NB4 (cell line): ENCODE results near the gene HIPK1.

Experiments used
- MYC ChIP-seq: IDR thresholded peaks from 2 replicates; pipeline ENCODE4 v1.6.1; 2011; ENCODE audit warnings: low read depth, low read length
- POLR2A ChIP-seq: IDR thresholded peaks from 2 replicates; pipeline ENCODE4 v1.6.1; 2011; ENCODE audit warnings: mild to moderate bottlenecking; ENCODE audit not compliant: insufficient read length; ENCODE audit errors: extremely low read depth
- TF ChIP-seq, protein P1 (sequence below): IDR thresholded peaks from one replicate; pipeline ENCODE4 v1.5.1; 2012; ENCODE audit warnings: low read depth, low read length

- TF ChIP-seq POLR2A (no peak), MYC (no peak)
- TF ChIP-seq, protein P1, sequence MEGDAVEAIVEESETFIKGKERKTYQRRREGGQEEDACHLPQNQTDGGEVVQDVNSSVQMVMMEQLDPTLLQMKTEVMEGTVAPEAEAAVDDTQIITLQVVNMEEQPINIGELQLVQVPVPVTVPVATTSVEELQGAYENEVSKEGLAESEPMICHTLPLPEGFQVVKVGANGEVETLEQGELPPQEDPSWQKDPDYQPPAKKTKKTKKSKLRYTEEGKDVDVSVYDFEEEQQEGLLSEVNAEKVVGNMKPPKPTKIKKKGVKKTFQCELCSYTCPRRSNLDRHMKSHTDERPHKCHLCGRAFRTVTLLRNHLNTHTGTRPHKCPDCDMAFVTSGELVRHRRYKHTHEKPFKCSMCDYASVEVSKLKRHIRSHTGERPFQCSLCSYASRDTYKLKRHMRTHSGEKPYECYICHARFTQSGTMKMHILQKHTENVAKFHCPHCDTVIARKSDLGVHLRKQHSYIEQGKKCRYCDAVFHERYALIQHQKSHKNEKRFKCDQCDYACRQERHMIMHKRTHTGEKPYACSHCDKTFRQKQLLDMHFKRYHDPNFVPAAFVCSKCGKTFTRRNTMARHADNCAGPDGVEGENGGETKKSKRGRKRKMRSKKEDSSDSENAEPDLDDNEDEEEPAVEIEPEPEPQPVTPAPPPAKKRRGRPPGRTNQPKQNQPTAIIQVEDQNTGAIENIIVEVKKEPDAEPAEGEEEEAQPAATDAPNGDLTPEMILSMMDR, result no peak
Observed at GRCh38 chr1:114010433-114011184, 81.5 kb downstream of the HIPK1 start.
